ENCODE data around the gene AQP1. TPM values are rescaled to one million over a fixed set of nuclear protein-coding genes. Genes with fewer than 3 reads are reported as not detected.

The AQP1 gene
- total and polyA plus RNA-seq, 10 of the 15 experiments (the other 5 are each of a cell fraction or from before 2014, with no cell fraction given), result 0.03 to 0.64 TPM; not detected in 8

DNA sequence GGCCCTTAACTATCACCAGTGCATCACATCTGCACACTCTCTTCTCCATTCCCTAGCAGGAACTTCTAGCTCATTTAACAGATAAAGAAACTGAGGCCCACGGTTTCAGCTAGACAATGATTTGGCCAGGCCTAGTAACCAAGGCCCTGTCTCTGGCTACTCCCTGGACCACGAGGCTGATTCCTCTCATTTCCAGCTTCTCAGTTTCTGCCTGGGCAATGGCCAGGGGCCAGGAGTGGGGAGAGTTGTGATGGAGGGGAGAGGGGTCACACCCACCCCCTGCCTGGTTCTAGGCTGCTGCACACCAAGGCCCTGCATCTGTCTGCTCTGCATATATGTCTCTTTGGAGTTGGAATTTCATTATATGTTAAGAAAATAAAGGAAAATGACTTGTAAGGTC is 13.5 kb downstream of the AQP1 start:
- DNase-seq (ENCODE audit: low read depth, low spot score), result no peak
- CTCF ChIA-PET, result interaction anchor here (1.4 kb wide), 1 partner anchor 14 kb away, joined by 7 read pairs; no protein-coding TSS in a partner anchor

More for the DNA sequence above, 13.5 kb downstream of the AQP1 start:
- ChIA-PET POLR2A (no interaction called here), RAD21 (ENCODE audit: unreplicated experiment) (interaction anchor here (0.7 kb wide), 1 partner anchor 14 kb away, joined by 4 read pairs; no protein-coding TSS in a partner anchor), SMC1A (ENCODE audit: uncharacterized antibody, unreplicated experiment) (interaction anchor here (0.9 kb wide), 1 partner anchor 10 kb away, joined by 3 read pairs; no protein-coding TSS in a partner anchor)
- no peak for FAIRE-seq
- Histone ChIP-seq H3K9ac (ENCODE audit: control insufficient read depth, insufficient read depth, low read length) (no peak overlapping the region), H3K9me3 (replicated peaks; ENCODE audit: control insufficient read depth, insufficient read depth, low read length) (no peaks in the 10 kb centered on the region; the same call in 2 of the 3 replicates), H2AFZ (ENCODE audit: control insufficient read depth, low read depth, low read length) (no peak overlapping the region), H3K36me3 (ENCODE audit: control insufficient read depth in 2 of 2, insufficient read depth in 2 of 2, low read length in 1 of 2) (no peaks in the 10 kb centered on the region), H3K4me2 (ENCODE audit: control insufficient read depth, insufficient read depth) (no peak overlapping the region), H4K20me1 (ENCODE audit: control insufficient read depth, insufficient read depth) (no peaks in the 10 kb centered on the region), H3K4me1 (ENCODE audit: control insufficient read depth, insufficient read depth, low read length) (no peaks in the 10 kb centered on the region), H3K27ac (ENCODE audit: control insufficient read depth, insufficient read depth) (no peak overlapping the region), H3K4me3 (no peak overlapping the region), H3K79me2 (ENCODE audit: control insufficient read depth, insufficient read depth, low read length) (no peaks in the 10 kb centered on the region), H3K27me3 (replicated peaks in 1 of 2; ENCODE audit: control insufficient read depth in 2 of 2, insufficient read depth in 2 of 2, low read length in 1 of 2) (no peaks in the 10 kb centered on the region)
- intact Hi-C loops (cut with micrococcal nuclease; ENCODE audit: unreplicated experiment) (no loop called here), in situ Hi-C loops (cut with MboI) (no loop called here)
- 0% methylated on average over 2 of the region's 2 CpGs for WGBS (ENCODE audit: insufficient coverage, insufficient replicate concordance, low lambda C conversion rate, missing lambda C conversion rate)
- ATAC-seq, result no peak
- BruUV-seq (replicated peaks), result no TSS peak
- TF ChIP-seq, protein P1, sequence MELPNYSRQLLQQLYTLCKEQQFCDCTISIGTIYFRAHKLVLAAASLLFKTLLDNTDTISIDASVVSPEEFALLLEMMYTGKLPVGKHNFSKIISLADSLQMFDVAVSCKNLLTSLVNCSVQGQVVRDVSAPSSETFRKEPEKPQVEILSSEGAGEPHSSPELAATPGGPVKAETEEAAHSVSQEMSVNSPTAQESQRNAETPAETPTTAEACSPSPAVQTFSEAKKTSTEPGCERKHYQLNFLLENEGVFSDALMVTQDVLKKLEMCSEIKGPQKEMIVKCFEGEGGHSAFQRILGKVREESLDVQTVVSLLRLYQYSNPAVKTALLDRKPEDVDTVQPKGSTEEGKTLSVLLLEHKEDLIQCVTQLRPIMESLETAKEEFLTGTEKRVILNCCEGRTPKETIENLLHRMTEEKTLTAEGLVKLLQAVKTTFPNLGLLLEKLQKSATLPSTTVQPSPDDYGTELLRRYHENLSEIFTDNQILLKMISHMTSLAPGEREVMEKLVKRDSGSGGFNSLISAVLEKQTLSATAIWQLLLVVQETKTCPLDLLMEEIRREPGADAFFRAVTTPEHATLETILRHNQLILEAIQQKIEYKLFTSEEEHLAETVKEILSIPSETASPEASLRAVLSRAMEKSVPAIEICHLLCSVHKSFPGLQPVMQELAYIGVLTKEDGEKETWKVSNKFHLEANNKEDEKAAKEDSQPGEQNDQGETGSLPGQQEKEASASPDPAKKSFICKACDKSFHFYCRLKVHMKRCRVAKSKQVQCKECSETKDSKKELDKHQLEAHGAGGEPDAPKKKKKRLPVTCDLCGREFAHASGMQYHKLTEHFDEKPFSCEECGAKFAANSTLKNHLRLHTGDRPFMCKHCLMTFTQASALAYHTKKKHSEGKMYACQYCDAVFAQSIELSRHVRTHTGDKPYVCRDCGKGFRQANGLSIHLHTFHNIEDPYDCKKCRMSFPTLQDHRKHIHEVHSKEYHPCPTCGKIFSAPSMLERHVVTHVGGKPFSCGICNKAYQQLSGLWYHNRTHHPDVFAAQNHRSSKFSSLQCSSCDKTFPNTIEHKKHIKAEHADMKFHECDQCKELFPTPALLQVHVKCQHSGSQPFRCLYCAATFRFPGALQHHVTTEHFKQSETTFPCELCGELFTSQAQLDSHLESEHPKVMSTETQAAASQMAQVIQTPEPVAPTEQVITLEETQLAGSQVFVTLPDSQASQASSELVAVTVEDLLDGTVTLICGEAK (IDR thresholded peaks at IDR 0.05; ENCODE audit: borderline replicate concordance), result no peak
- TF ChIP-seq, protein P2, sequence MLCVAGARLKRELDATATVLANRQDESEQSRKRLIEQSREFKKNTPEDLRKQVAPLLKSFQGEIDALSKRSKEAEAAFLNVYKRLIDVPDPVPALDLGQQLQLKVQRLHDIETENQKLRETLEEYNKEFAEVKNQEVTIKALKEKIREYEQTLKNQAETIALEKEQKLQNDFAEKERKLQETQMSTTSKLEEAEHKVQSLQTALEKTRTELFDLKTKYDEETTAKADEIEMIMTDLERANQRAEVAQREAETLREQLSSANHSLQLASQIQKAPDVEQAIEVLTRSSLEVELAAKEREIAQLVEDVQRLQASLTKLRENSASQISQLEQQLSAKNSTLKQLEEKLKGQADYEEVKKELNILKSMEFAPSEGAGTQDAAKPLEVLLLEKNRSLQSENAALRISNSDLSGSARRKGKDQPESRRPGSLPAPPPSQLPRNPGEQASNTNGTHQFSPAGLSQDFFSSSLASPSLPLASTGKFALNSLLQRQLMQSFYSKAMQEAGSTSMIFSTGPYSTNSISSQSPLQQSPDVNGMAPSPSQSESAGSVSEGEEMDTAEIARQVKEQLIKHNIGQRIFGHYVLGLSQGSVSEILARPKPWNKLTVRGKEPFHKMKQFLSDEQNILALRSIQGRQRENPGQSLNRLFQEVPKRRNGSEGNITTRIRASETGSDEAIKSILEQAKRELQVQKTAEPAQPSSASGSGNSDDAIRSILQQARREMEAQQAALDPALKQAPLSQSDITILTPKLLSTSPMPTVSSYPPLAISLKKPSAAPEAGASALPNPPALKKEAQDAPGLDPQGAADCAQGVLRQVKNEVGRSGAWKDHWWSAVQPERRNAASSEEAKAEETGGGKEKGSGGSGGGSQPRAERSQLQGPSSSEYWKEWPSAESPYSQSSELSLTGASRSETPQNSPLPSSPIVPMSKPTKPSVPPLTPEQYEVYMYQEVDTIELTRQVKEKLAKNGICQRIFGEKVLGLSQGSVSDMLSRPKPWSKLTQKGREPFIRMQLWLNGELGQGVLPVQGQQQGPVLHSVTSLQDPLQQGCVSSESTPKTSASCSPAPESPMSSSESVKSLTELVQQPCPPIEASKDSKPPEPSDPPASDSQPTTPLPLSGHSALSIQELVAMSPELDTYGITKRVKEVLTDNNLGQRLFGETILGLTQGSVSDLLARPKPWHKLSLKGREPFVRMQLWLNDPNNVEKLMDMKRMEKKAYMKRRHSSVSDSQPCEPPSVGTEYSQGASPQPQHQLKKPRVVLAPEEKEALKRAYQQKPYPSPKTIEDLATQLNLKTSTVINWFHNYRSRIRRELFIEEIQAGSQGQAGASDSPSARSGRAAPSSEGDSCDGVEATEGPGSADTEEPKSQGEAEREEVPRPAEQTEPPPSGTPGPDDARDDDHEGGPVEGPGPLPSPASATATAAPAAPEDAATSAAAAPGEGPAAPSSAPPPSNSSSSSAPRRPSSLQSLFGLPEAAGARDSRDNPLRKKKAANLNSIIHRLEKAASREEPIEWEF (IDR thresholded peaks at IDR 0.05; ENCODE audit: insufficient replicate concordance, low read depth, low read length), result no peak
- no peak for TF ChIP-seq MEF2B (IDR thresholded peaks at IDR 0.05; ENCODE audit: partially characterized antibody, poor library complexity, severe bottlenecking)
- no peak for TF ChIP-seq ZNF622 (IDR thresholded peaks at IDR 0.05)
- TF ChIP-seq RCOR1 (conservative IDR thresholded peaks at IDR 0.05; ENCODE audit: low read depth, low read length), result no peak
- TF ChIP-seq, protein P3, sequence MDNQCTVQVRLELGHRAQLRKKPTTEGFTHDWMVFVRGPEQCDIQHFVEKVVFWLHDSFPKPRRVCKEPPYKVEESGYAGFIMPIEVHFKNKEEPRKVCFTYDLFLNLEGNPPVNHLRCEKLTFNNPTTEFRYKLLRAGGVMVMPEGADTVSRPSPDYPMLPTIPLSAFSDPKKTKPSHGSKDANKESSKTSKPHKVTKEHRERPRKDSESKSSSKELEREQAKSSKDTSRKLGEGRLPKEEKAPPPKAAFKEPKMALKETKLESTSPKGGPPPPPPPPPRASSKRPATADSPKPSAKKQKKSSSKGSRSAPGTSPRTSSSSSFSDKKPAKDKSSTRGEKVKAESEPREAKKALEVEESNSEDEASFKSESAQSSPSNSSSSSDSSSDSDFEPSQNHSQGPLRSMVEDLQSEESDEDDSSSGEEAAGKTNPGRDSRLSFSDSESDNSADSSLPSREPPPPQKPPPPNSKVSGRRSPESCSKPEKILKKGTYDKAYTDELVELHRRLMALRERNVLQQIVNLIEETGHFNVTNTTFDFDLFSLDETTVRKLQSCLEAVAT (IDR thresholded peaks at IDR 0.05), result no peak
